ENCODE data around the gene TFR2. TPM values are rescaled to one million over a fixed set of nuclear protein-coding genes. Genes with fewer than 3 reads are reported as not detected.

The TFR2 gene
- total RNA-seq, 1 donor from 2014 or later = 0.50 TPM

DNA sequence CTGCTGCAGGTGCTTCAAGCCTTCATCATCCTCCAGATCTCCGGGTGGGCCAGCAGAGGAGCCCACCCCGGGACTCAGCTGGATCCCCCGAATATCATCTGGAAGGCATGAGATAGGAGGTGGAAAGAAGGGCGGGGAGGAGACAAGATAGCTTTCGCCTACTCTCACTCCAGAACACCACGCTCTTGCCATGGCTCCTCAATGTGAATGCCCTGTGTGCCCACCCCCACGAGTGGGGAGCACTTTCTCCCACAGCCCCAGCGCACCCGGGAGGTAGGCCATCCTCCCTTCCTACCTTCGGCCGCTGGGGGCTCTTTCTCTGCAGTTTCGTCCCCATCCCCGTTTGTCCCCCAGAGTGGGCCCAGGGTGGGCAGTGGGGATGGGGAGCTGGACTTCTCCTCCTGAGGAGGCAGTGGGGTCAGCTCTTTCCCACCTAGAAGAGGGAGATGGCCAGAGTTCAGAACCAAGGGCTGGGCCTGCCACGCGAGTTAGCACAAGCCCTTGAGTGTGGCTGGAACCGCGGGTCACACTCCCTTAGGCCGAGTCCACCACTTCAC is 43.8 kb upstream of the TFR2 start:
- H3K36me3 Mint-ChIP-seq (ENCODE audit: low read depth, unreplicated experiment) = peaks cover 7% of the 10 kb centered on the region
- H4K20me1 ChIP-seq (ENCODE audit: insufficient read depth, low read length) = peaks cover 51% of the 10 kb centered on the region

DNA sequence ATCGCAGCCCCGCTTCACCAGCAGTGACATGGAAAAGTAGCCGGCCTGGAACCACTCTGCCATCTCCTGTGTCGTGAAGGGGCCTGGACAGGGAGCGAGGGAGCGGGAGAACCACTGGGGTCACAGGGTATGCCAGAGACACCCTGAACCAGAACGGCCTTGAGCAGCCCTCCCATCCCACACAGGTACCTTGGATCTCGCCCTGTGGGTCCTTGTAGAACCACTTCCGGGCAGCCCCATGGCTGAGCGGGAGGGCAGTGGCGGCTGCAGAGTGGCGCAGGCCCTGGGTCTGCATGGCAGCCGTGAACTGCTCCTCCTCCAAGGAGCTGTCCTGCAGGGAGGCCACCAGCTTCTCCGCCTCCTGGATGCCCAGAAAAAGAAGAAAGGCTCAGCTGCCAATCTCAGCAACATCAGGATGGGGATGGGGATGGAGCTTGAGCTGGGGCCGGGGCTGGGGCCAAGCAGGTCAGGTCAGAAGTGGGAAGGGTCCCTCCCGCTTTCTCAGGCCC is 43.2 kb upstream of the TFR2 start:
- H3K4me1 Mint-ChIP-seq (ENCODE audit: low read depth, unreplicated experiment) = peaks cover 6% of the 10 kb centered on the region
- H3K79me2 ChIP-seq (ENCODE audit: insufficient read depth, low read length) = peaks cover 15% of the 10 kb centered on the region
- no peak overlapping the region for H3K27ac ChIP-seq (ENCODE audit: low read depth, low read length)
- no peak overlapping the region for H3K4me3 Mint-ChIP-seq (ENCODE audit: unreplicated experiment)
- H3K9ac ChIP-seq (ENCODE audit: low read length) = no peak overlapping the region
- H3K4me3 ChIP-seq (ENCODE audit: insufficient read depth, low read depth, low read length) = no peak overlapping the region
- H2AFZ ChIP-seq (ENCODE audit: low read depth, low read length) = no peak overlapping the region
- FAIRE-seq = no peak
- no peak for DNase-seq (ENCODE audit: low read depth)
- no peaks in the 10 kb centered on the region for H3K9me3 ChIP-seq (ENCODE audit: insufficient read depth, low read depth, low read length)
- H3K27ac Mint-ChIP-seq (ENCODE audit: unreplicated experiment) = no peak overlapping the region
- no peaks in the 10 kb centered on the region for H3K27me3 Mint-ChIP-seq (ENCODE audit: low read depth, unreplicated experiment)
- peaks cover 19% of the 10 kb centered on the region for H3K4me1 ChIP-seq (ENCODE audit: insufficient read depth, low read length)
- no peak overlapping the region for H3K4me2 ChIP-seq (ENCODE audit: low read length)
- peaks cover 51% of the 10 kb centered on the region for H4K20me1 ChIP-seq (ENCODE audit: insufficient read depth, low read length)
- peaks cover 2% of the 10 kb centered on the region for H3K9me3 Mint-ChIP-seq (ENCODE audit: unreplicated experiment)
- TF ChIP-seq EZH2 (IDR thresholded peaks at IDR 0.05; ENCODE audit: insufficient read depth, low read length) = no peak
- TF ChIP-seq, protein P1, sequence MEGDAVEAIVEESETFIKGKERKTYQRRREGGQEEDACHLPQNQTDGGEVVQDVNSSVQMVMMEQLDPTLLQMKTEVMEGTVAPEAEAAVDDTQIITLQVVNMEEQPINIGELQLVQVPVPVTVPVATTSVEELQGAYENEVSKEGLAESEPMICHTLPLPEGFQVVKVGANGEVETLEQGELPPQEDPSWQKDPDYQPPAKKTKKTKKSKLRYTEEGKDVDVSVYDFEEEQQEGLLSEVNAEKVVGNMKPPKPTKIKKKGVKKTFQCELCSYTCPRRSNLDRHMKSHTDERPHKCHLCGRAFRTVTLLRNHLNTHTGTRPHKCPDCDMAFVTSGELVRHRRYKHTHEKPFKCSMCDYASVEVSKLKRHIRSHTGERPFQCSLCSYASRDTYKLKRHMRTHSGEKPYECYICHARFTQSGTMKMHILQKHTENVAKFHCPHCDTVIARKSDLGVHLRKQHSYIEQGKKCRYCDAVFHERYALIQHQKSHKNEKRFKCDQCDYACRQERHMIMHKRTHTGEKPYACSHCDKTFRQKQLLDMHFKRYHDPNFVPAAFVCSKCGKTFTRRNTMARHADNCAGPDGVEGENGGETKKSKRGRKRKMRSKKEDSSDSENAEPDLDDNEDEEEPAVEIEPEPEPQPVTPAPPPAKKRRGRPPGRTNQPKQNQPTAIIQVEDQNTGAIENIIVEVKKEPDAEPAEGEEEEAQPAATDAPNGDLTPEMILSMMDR (IDR thresholded peaks at IDR 0.05; ENCODE audit: insufficient read depth, low read depth, low read length) = no peak
- H3K36me3 Mint-ChIP-seq (ENCODE audit: low read depth, unreplicated experiment) = peaks cover 7% of the 10 kb centered on the region
- H3K36me3 ChIP-seq (ENCODE audit: insufficient read depth, low read length) = peaks cover 7% of the 10 kb centered on the region
- no peaks in the 10 kb centered on the region for H3K27me3 ChIP-seq (ENCODE audit: insufficient read depth, low read length)

More for the DNA sequence above, 43.8 kb upstream of the TFR2 start:
- no peak for FAIRE-seq
- Histone ChIP-seq H2AFZ (ENCODE audit: low read depth, low read length) (no peak overlapping the region), H3K4me3 (ENCODE audit: insufficient read depth, low read depth, low read length) (no peak overlapping the region), H3K36me3 (ENCODE audit: insufficient read depth, low read length) (peaks cover 7% of the 10 kb centered on the region), H3K27ac (ENCODE audit: low read depth, low read length) (no peak overlapping the region), H3K4me2 (ENCODE audit: low read length) (no peak overlapping the region), H3K27me3 (ENCODE audit: insufficient read depth, low read length) (no peaks in the 10 kb centered on the region), H3K79me2 (ENCODE audit: insufficient read depth, low read length) (peaks cover 20% of the 10 kb centered on the region), H3K9me3 (ENCODE audit: insufficient read depth, low read depth, low read length) (no peaks in the 10 kb centered on the region), H3K4me1 (ENCODE audit: insufficient read depth, low read length) (peaks cover 19% of the 10 kb centered on the region), H3K9ac (ENCODE audit: low read length) (no peak overlapping the region)
- Mint-ChIP-seq H3K9me3 (ENCODE audit: unreplicated experiment) (peaks cover 2% of the 10 kb centered on the region), H3K4me3 (ENCODE audit: unreplicated experiment) (no peak overlapping the region), H3K27ac (ENCODE audit: unreplicated experiment) (no peak overlapping the region), H3K4me1 (ENCODE audit: low read depth, unreplicated experiment) (peaks cover 6% of the 10 kb centered on the region), H3K27me3 (ENCODE audit: low read depth, unreplicated experiment) (no peaks in the 10 kb centered on the region)
- TF ChIP-seq EZH2 (IDR thresholded peaks at IDR 0.05; ENCODE audit: insufficient read depth, low read length) = no peak
- TF ChIP-seq, protein P1 (IDR thresholded peaks at IDR 0.05; ENCODE audit: insufficient read depth, low read depth, low read length) = no peak
- no peak for DNase-seq (ENCODE audit: low read depth)
